NOMO-1 treated with DMSO at 0.1 percent for 48 hours (cell line): ENCODE results near the gene OR13H1.
"Not testable (repeated sequence)": the region's sequence is repeated elsewhere in the genome, so short reads cannot be mapped to it uniquely, and the experiment has no call there.

Source experiments
- DNase-seq: peaks from one replicate; lab custom pipeline; 2025; ENCODE audit not compliant: unreplicated experiment; lab: John Stamatoyannopoulos, UW

Gene OR13H1

GRCh38 chrX:131543774-131544173 lies at the start of gene OR13H1:
TSS of gene OR13H1 (plus strand) at chrX:131544074. CDS start at chrX:131544074, 0 bp downstream.
- no peak for DNase-seq

GRCh38 chrX:131501556-131501955 lies 42.3 kb upstream of the OR13H1 start:
- not testable (repeated sequence) for DNase-seq

- DNase-seq, result no peak
These were observed 30.5 kb upstream of the OR13H1 start for GRCh38 chrX:131513159-131513914.

GRCh38 chrX:131521824-131522223 lies 22.1 kb upstream of the OR13H1 start:
- DNase-seq, result no peak

DNA sequence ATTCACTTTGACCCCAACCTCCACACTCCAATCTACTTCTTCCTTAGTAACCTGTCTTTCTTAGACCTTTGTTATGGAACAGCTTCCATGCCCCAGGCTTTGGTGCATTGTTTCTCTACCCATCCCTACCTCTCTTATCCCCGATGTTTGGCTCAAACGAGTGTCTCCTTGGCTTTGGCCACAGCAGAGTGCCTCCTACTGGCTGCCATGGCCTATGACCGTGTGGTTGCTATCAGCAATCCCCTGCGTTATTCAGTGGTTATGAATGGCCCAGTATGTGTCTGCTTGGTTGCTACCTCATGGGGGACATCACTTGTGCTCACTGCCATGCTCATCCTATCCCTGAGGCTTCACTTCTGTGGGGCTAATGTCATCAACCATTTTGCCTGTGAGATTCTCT lies 344 bp downstream of the OR13H1 start:
- no peak for DNase-seq

DNA sequence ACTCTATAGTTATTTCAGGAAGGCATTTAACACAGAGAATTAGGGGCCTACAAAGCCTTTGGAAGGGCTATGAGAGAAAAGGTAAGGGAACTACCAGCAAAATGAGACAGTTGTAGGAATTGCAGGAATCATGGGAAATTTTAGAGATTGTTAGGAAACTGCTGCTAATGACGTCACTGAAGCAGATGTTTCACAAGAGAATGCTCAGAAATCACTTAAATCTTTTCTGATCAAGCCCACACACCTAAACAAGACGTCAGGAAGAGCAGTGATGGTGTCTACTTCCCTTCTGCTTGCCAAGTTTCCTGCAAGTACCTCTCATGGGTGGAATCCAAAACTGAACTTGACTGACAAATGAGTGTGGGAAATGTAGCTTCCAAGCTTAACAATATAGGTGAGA lies 5.1 kb downstream of the OR13H1 start:
- no peak for DNase-seq

GRCh38 chrX:131552453-131552852 lies 8.6 kb downstream of the OR13H1 start:
- DNase-seq, result not testable (repeated sequence)

- DNase-seq, result no peak
These were observed 14.7 kb downstream of the OR13H1 start for GRCh38 chrX:131558562-131558961.

DNA sequence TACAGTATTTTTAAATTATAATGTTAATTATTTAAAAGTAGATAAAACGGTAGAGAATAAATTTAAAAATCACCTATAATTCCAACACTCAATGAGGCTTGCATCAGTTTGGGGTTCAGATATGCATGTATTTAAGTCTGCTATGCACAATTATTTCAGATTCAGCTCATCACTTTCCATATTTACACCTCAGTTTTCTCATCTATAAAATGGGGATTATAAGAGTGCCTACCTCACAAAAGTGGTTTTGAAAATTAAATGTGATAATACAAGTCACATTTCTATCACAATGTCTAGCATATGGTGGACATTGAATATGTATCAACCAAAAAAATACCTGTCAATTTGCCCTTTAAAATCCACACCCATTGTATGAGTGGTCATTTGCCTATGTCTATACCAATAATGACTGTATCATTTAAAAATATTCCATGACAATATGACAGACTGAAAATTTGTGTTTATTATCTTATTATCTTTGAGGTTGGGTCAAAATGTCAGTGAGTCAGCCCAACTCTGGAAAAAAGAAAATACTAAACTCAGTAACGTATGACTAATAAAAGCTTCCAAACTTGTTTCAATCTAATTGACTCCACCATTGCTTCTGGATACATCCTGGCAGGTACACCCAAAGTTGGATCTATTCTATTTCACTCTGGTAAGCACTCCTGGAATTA lies 20.8 kb downstream of the OR13H1 start:
- no peak for DNase-seq

DNA sequence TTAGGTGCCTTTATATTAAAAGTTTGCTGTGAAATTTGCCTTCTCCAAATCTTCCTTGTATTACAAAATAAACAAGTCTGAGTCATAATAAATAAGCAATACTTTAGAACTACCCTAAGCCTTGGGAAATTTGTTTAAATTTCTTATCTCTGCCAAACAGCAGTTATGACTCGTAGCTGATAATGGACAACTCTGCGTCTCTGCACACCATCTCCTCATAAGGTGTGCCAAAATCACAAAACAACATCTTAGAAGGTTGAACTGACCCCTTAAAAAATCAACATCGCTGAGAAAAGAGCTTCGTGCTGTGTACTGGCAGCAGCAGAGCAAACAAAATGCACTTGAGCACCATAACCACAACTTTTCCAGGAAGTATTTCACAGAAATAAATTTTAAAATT lies 22.0 kb downstream of the OR13H1 start:
- DNase-seq, result no peak

GRCh38 chrX:131571348-131571747 lies 27.5 kb downstream of the OR13H1 start:
- DNase-seq, result no peak

DNA sequence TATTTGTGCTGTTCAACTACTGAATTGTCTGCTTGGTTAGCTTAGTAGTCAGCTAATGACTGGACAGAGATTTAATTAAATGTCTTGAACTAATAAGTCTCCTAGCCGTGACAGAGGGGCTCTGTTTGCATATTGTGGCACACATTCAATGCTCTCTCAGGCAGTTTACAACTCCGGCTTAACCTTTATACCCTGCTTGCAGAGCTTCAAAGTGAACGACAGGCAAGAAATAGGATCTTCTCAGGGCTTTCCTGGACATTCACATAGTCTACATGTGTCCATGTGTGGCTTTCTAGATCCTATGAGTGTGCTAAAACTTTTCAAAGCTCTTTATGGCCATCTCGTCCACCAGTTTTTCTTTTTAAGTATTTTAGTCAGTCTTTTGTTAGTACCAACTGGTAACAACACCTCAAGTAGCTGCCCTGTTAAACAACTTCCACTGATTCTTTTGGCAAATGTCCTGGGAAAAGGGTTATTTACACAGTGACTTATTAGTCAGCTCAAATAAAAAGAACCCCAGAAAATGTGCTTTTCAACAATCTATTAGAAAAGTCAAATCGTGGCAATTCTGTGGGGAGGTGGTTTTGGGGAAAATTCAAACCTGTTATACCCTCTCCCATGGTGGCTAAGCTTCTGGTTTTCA lies 28.6 kb downstream of the OR13H1 start:
- DNase-seq, result no peak

DNA sequence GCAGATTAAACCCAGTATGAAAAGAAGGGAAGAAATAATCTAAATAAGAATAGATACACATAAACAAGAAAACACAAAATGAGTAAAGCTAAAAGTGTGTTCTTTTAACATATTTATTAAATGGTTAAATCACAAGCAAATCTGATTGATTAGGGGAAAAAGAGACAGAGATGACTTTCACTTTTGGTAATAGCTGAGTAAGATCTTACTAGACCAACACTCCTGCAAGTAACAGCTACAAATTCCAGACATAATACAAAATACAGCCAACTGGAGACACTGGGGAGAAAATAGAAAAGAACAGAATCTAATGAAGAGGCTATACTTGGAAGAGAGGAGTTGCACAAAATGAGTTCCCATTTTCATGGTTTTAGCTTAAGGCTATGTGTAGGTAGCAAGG lies 33.5 kb downstream of the OR13H1 start:
- DNase-seq, result no peak

DNA sequence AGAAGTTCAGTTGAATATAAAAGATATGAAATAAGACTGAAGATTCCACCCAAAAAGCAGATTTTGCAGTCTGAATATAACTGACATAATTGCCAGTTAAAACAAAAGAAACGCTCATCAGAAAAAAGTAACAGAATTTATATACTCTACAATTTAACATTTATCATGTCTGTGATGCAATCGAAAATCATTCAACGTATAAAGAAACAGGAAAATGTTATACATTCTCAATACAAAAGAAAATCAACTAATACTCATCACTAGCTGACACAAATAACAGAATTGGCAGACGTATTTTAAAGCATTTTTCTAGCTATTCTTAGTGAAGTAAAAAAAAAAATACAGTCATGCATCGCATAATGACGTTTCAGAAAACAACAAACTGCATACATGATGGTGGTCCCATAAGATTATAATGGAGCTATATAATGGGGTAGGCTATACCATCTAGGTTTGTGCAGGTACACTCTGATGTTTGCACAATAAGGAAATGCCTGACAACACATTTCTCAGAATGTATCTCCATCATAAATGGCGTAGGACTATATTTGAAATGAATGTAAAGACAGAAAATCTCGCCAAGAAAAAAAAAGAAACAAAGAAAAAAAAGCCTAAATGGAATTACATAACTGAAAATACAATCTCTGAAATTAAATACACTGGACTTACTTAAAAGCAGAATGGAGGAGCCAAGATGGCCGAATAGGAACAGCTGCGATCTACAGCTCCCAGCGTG lies 34.3 kb downstream of the OR13H1 start:
- no peak for DNase-seq

- not testable (repeated sequence) for DNase-seq
These were observed 35.0 kb downstream of the OR13H1 start for GRCh38 chrX:131578735-131579367.

- DNase-seq, result no peak
These were observed 45.1 kb downstream of the OR13H1 start for GRCh38 chrX:131588995-131589394.
